GM19240 (cell line): Measurements from ENCODE around the gene CLNK.
"Not testable (repeated sequence)": the region's sequence is repeated elsewhere in the genome, so short reads cannot be mapped to it uniquely, and the experiment has no call there.

Source experiments
- DNase-seq: peaks from one replicate; pipeline ENCODE4 v3.0.0; 2011; ENCODE audit warnings: low spot score; ENCODE audit not compliant: insufficient read length

CLNK gene

GRCh38 chr4:10579648-10580047, 104.9 kb downstream of the CLNK start:
- DNase-seq, result no peak

- DNase-seq, result no peak
These were observed 106.8 kb downstream of the CLNK start for GRCh38 chr4:10577508-10578426.

- DNase-seq, result no peak
These were observed 107.5 kb downstream of the CLNK start for GRCh38 chr4:10577018-10577417.

- no peak for DNase-seq
These were observed 108.3 kb downstream of the CLNK start for GRCh38 chr4:10576236-10576635.

GRCh38 chr4:10575414-10575813, 109.2 kb downstream of the CLNK start:
- no peak for DNase-seq

GRCh38 chr4:10574553-10574952, 110.0 kb downstream of the CLNK start:
- DNase-seq, result not testable (repeated sequence)

- DNase-seq, result no peak
These were observed 112.7 kb downstream of the CLNK start for GRCh38 chr4:10571909-10572308.

GRCh38 chr4:10569491-10569890, 115.1 kb downstream of the CLNK start:
- no peak for DNase-seq

- DNase-seq, result no peak
These were observed 116.8 kb downstream of the CLNK start for GRCh38 chr4:10567766-10568165.

- DNase-seq, result no peak
These were observed 119.3 kb downstream of the CLNK start for GRCh38 chr4:10565166-10565780.

GRCh38 chr4:10554694-10555093, 129.9 kb downstream of the CLNK start:
- no peak for DNase-seq

- DNase-seq, result no peak
These were observed 130.4 kb downstream of the CLNK start for GRCh38 chr4:10554121-10554520.

- no peak for DNase-seq
These were observed 131.8 kb downstream of the CLNK start for GRCh38 chr4:10552591-10553280.

- DNase-seq, result no peak
These were observed 148.7 kb downstream of the CLNK start for GRCh38 chr4:10535912-10536311.

- DNase-seq, result peak; percentile 8
These were observed 149.7 kb downstream of the CLNK start for GRCh38 chr4:10534820-10535219.

- no peak for DNase-seq
These were observed 152.4 kb downstream of the CLNK start for GRCh38 chr4:10532155-10532554.

GRCh38 chr4:10530137-10530786, 154.3 kb downstream of the CLNK start:
- DNase-seq, result no peak

- DNase-seq, result no peak
These were observed 155.1 kb downstream of the CLNK start for GRCh38 chr4:10529291-10530136.

GRCh38 chr4:10527438-10527837, 157.1 kb downstream of the CLNK start:
- no peak for DNase-seq

GRCh38 chr4:10526429-10527222, 157.9 kb downstream of the CLNK start:
- no peak for DNase-seq
